Ectodermal cell (in vitro differentiated cells): ENCODE measurements around the gene FAU. TPM values are rescaled to one million over a fixed set of nuclear protein-coding genes. Genes with fewer than 3 reads are reported as not detected.

ENCODE experiments used
- H3K27ac ChIP-seq: 2 replicates; pipeline ENCODE4 v1.7.0; 2013; ENCODE audit warnings: mild to moderate bottlenecking, low read depth, low read length; ENCODE audit not compliant: insufficient read depth, poor library complexity, severe bottlenecking
- H3K27me3 ChIP-seq: 2 replicates; pipeline ENCODE4 v1.7.0; 2013; ENCODE audit warnings: mild to moderate bottlenecking, low read length; ENCODE audit not compliant: insufficient read depth, control insufficient read depth, poor library complexity, severe bottlenecking
- H3K36me3 ChIP-seq: one replicate; pipeline ENCODE4 v1.7.0; 2013; ENCODE audit warnings: low read length; ENCODE audit not compliant: control insufficient read depth, insufficient read depth
- H3K4me1 ChIP-seq: one replicate; pipeline ENCODE4 v1.7.0; 2013; ENCODE audit warnings: low read length; ENCODE audit not compliant: control insufficient read depth, insufficient read depth
- H3K4me3 ChIP-seq: 2 replicates; pipeline ENCODE4 v1.7.0; 2013; ENCODE audit warnings: low read depth, low read length, control low read depth; ENCODE audit not compliant: insufficient read depth
- H3K9me3 ChIP-seq: 2 replicates; pipeline ENCODE4 v1.7.0; 2013; ENCODE audit warnings: mild to moderate bottlenecking, low read length, moderate library complexity; ENCODE audit not compliant: control insufficient read depth
- WGBS, 2 experiments: methylation state at CpG; one replicate each; pipeline ENCODE4 v1.1.7; 2013; ENCODE audit warnings: missing lambda C conversion rate in 2 of 2; 5-methylcytosine and 5-hydroxymethylcytosine counted together
- polyA plus RNA-seq, 4 experiments: library from polyadenylated mRNA; stranded (reverse); fragments of 50-300 nt; gene quantifications; one replicate each; pipeline ENCODE4 v1.2.3, GENCODE V29; 2013

Gene FAU
- 875 TPM for polyA plus RNA-seq (2013, experiment 1 of 4)
- 877 TPM for polyA plus RNA-seq (2013, experiment 2 of 4)
- 873 TPM for polyA plus RNA-seq (2013, experiment 3 of 4)
- polyA plus RNA-seq (2013, experiment 4 of 4): 955 TPM

DNA sequence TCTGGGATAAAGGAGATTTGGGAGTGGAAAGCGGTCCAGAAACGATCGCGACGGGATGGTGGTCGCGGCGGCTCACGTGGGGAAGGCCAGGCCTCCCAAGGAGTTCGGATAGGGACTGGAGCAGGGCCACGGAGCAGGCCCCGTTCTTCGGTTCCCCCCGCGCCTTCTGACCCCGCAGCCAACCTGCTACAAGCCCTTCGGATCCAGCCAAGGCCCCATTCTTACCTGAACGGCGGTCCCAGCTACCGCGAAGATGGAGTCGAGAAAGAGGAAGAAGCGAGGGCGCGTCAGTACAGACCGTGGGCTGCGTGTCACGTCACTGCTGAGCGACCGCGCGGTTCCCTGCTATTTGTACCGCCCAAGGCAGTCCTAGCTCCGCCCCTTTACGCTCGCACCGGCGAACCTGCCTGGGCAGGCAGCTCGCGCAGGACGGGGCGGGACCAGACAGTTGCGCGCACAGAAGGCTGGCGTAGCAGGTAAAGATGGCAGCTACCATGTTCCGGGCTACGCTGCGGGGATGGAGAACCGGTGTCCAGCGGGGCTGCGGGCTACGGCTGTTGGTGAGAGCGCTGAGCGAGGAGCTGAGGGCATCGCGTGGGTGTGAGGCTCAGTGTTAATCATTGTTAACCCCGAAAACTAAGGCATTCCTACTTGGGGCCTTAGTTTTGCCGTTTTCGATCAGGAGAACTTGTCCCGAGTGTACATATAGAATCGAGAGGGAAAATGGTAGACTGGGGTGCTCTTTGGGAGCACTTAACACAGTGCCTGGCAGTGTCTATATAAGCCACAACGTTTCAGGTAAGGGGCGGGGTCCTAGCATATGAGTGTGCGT, at the start of gene FAU, which contains the start of gene MRPL49:
FAU (minus strand) TSS at position 270 of the 832 bp plus-strand sequence. CDS start 321 bp downstream, outside the sequence.
MRPL49 (plus strand) TSS at position 457 of the 832 bp plus-strand sequence; CDS start at position 483, 26 bp downstream.
- no peaks in the 10 kb centered on the region for H3K9me3 ChIP-seq
- peak within 1 kb of the TSS; percentile 62 for H3K27ac ChIP-seq
- H3K36me3 ChIP-seq: peaks cover 32% of the 10 kb centered on the region
- 0 to 1% methylated on average over 64 of the region's 64 CpGs for WGBS, 2 experiments
- no peaks in the 10 kb centered on the region for H3K4me1 ChIP-seq
- peak within 1 kb of the TSS; percentile 95 for H3K4me3 ChIP-seq
- no peaks in the 10 kb centered on the region for H3K27me3 ChIP-seq

DNA sequence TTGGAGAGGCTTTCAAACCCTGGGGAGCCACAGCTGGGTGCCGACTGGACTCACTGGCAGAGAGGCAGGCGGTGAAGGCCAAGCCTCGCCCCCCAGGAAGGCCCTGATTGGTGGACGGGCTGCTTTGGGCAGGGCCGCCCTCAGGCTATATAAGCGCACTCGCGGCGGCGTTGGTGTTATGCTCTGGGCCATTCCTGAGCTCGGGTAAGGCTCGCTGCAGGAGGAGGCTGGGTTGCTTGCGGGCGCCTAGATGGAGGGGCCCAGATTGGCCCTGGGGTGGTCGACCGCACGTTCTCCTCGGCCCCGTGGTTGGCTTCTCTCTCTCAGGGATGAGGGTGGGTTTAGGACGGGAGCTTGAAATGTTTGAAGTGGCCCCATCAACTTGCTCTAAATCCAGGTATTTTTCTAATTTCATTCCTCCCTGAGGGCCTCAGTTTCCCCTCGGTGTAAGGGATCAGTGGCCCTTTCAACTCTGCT, 48.2 kb upstream of the FAU start, which contains the start of gene SPDYC:
SPDYC (plus strand) TSS at position 176 of the 477 bp plus-strand sequence. CDS start 1,125 bp downstream, outside the sequence.
- Histone ChIP-seq H3K4me1 (no peaks in the 10 kb centered on the region), H3K4me3 (no peak within 1 kb of the TSS), H3K36me3 (no peaks in the 10 kb centered on the region), H3K27ac (no peak within 1 kb of the TSS), H3K9me3 (no peaks in the 10 kb centered on the region), H3K27me3 (no peaks in the 10 kb centered on the region)
- 84 to 85% methylated on average over 21 of the region's 21 CpGs for WGBS, 2 experiments

DNA sequence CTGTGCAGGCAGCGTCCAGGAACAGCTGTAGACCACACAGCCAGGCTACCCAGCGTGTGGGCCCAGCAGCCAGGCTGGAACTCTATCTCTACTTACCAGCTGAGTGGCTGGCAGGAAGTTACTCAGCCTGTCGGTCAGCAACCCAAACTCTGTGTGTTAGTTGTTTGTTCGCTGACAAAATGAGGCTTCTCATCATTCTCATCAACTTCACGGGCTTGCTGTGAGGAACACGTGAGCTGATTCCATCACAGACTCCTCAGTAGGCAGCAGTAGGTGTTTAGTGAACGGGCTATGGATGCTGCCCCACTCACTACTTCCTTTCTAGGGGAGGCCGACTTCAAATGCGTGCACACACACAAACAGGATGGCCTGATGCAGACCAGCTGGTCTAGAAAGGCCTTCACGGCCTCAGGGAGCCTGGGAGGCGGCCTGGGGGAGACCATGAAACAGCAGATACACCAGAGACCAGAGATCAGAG, 47.3 kb upstream of the FAU start:
- WGBS, 2 experiments: 87 to 92% methylated on average over 11 of the region's 11 CpGs
- Histone ChIP-seq H3K9me3 (no peaks in the 10 kb centered on the region), H3K36me3 (no peaks in the 10 kb centered on the region), H3K27ac (no peak overlapping the region), H3K4me1 (no peaks in the 10 kb centered on the region), H3K4me3 (no peak overlapping the region), H3K27me3 (no peaks in the 10 kb centered on the region)

DNA sequence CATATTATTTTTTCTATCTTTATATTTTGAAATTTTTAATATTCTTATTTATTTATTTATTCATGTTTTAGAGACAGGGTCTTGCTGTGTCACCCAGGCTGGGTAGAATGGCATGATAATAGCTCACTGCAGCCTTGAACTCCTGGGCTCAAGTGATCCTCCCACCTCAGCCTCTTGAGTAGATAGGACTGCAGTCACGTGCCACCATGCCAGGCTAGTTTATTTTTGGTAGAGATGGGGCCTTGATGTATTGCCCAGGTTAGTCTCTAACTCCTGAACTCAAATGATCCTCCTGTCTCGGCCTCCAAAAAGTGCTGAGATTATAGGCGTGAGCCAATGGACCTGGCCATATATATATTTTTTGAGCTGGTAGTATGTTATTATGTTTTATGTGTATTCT, 45.7 kb upstream of the FAU start:
- Histone ChIP-seq H3K4me3 (no peak overlapping the region), H3K4me1 (no peaks in the 10 kb centered on the region)
- WGBS, 2 experiments: 92 to 94% methylated on average over 3 of the region's 3 CpGs

DNA sequence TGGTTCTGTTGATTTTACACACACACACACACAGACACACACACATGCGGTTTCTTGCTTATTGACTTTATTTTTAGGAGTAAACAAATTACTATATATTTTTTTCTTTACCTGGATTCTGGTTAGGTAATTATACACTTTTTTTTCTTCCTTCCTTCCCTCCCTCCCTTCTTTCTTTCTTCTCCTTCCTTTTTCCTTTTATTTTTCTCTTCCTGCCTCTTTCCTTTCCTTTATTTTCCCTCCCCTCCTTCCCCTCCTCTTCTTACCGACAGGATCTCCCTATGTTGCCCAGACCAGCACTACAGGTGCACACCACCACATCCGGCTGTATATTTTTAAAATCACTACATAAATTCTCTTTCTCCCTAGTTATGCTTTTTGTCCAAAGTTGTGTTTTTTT, 45.0 kb upstream of the FAU start:
- H3K4me3 ChIP-seq: no peak overlapping the region
- H3K27ac ChIP-seq: no peak overlapping the region
- H3K9me3 ChIP-seq: no peaks in the 10 kb centered on the region
- H3K4me1 ChIP-seq: no peaks in the 10 kb centered on the region
- H3K27me3 ChIP-seq: no peaks in the 10 kb centered on the region
- WGBS, 2 experiments: 92 to 99% methylated on average over 2 of the region's 3 CpGs
- H3K36me3 ChIP-seq: no peaks in the 10 kb centered on the region

More for the DNA sequence above, 45.7 kb upstream of the FAU start:
- Histone ChIP-seq H3K27me3 (no peaks in the 10 kb centered on the region), H3K36me3 (no peaks in the 10 kb centered on the region), H3K27ac (no peak overlapping the region), H3K9me3 (no peaks in the 10 kb centered on the region)

DNA sequence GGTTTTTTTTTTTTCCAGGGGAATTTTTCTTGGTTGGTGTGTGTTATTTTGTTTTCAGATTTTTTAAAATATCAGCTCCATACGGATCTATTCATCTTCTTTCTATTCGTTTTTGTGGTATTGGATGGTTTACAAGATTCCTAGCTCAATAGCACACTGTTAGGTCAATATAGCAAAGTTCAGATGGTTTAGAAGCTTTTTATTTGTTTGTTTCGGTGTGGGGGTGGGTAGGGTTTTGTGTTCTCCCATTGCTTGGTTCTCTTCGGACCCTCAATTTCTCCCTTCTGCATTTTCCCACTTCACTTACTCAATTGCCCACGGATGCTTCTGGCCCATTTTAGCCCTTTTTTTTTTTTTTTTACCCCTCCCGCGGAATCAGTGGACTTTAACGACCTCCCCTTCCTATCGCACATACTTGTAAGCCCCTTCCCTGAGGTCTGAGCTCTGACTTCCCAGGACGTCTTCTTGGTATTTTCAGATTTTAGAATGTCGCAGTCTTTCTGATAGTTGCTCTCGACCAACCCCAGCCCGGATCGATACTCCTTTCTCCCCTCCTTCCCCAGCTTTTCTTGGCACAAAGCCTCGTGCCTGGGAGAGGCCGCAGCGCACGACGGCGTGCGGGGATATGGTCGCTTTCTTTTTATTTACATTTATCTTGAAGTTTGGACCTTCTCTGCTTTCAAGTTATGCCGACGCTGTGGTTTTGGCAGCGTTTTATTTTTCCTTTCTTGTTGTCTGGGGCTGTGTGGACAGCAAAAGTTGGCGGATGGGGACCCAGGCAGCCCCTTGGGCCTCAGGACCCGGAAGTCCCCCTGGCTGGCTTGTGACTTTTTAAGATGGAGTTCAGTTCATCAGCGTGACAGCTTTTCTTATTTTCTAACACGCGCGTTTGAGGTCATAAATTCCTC, 43.7 kb upstream of the FAU start:
- Histone ChIP-seq H3K4me1 (no peaks in the 10 kb centered on the region), H3K36me3 (no peaks in the 10 kb centered on the region), H3K9me3 (no peaks in the 10 kb centered on the region), H3K4me3 (no peak overlapping the region), H3K27ac (no peak overlapping the region), H3K27me3 (no peaks in the 10 kb centered on the region)
- 91% methylated on average over 30 of the region's 31 CpGs for WGBS, 2 experiments

DNA sequence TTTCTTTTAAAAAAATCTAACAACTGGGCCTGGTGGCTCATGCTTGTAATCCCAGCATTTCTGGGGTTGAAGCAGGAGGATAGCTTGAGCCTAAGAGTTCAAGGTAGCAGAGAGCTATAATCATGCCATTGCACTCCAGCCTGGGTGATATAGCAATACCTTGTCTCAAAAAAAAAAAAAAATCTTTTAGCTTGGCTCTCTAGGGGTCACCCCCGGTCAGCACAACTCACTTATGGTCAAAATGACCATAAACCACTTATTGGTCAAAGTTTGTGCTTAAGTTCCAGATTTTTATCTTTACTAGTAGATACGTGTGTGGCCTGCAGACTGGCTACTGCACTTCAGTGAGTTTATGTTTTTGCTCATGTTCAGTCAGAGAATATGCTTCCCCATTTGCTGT, 41.8 kb upstream of the FAU start:
- Histone ChIP-seq H3K27me3 (no peaks in the 10 kb centered on the region), H3K4me3 (no peak overlapping the region), H3K4me1 (no peaks in the 10 kb centered on the region), H3K36me3 (no peaks in the 10 kb centered on the region), H3K9me3 (no peaks in the 10 kb centered on the region), H3K27ac (no peak overlapping the region)
- 86 to 96% methylated on average over 1 to 2 of the region's 2 CpGs for WGBS, 2 experiments

DNA sequence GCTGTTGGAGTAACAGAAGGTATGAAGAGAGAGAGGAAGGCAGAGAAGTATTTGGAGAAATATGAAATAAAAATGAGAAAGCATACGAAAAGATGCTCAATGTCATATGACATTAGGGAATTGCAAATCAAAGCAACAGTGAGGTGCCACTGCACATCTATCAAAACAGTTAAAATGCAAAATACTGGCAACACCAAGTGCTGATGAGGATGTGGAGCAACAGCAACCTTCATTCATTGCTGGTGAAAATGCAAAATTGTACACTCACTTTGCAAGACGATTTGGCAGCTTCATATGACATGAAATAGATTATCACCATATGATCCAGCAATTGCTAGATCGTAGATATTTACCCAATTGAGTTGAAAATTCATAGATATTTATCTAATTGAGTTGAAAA, 38.7 kb upstream of the FAU start:
- Histone ChIP-seq H3K9me3 (no peaks in the 10 kb centered on the region), H3K4me1 (no peaks in the 10 kb centered on the region), H3K27me3 (no peaks in the 10 kb centered on the region), H3K27ac (no peak overlapping the region), H3K4me3 (no peak overlapping the region), H3K36me3 (no peaks in the 10 kb centered on the region)
- WGBS, 2 experiments: 76 to 84% methylated on average over 2 to 3 of the region's 3 CpGs

DNA sequence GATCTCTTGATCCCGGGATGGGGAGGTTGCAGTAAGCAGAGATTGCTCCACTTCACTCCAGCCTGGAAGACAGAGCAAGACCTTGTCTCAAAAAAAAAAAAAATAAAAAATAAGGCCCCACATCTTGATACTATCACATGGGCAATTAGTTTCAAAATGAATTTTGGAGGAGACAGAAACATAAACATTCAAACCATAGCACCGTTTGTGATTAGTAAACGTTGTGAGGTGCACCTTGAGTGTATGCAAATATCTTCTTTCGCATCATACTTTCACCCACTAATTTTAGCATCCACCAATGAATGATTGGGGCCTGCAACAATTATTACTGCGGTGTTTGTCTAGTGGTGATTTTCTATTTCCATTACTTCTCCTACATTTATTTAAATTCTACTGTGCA, 37.1 kb upstream of the FAU start:
- H3K27me3 ChIP-seq: no peaks in the 10 kb centered on the region
- 93 to 98% methylated on average over 4 to 5 of the region's 5 CpGs for WGBS, 2 experiments
- no peaks in the 10 kb centered on the region for H3K9me3 ChIP-seq
- no peak overlapping the region for H3K27ac ChIP-seq
- H3K36me3 ChIP-seq: no peaks in the 10 kb centered on the region
- no peak overlapping the region for H3K4me3 ChIP-seq
- no peaks in the 10 kb centered on the region for H3K4me1 ChIP-seq
